EL (cell line): ENCODE measurements around the gene MBD4.
"Not testable (repeated sequence)": the region's sequence is repeated elsewhere in the genome, so short reads cannot be mapped to it uniquely, and the experiment has no call there.

Experiments
- DNase-seq: peaks from one replicate; pipeline ENCODE4 v3.0.0-alpha.2; 2016

The MBD4 gene

GRCh38 chr3:129428376-129429079 lies 11.2 kb downstream of the MBD4 start, which contains the start of gene EFCAB12:
EFCAB12 (minus strand) TSS chr3:129428636; CDS start chr3:129428488, 148 bp downstream.
- DNase-seq, result peak; percentile 90

GRCh38 chr3:129428007-129428375 lies 11.8 kb downstream of the MBD4 start:
- no peak for DNase-seq

GRCh38 chr3:129425619-129426018 lies 14.1 kb downstream of the MBD4 start:
- DNase-seq, result no peak

GRCh38 chr3:129425213-129425612 lies 14.5 kb downstream of the MBD4 start:
- no peak for DNase-seq

GRCh38 chr3:129424185-129424841 lies 15.4 kb downstream of the MBD4 start:
- no peak for DNase-seq

GRCh38 chr3:129422897-129423296 lies 16.9 kb downstream of the MBD4 start:
- DNase-seq, result no peak

GRCh38 chr3:129421988-129422745 lies 17.6 kb downstream of the MBD4 start:
- DNase-seq, result no peak

GRCh38 chr3:129421236-129421883 lies 18.4 kb downstream of the MBD4 start:
- DNase-seq, result no peak

GRCh38 chr3:129419476-129419875 lies 20.3 kb downstream of the MBD4 start:
- no peak for DNase-seq

- DNase-seq, result no peak
Observed at GRCh38 chr3:129418041-129418973, 21.4 kb downstream of the MBD4 start.

- DNase-seq, result no peak
Observed at GRCh38 chr3:129417326-129417725, 22.4 kb downstream of the MBD4 start.

- no peak for DNase-seq
Observed at GRCh38 chr3:129416415-129416814, 23.3 kb downstream of the MBD4 start.

GRCh38 chr3:129415830-129416229 lies 23.9 kb downstream of the MBD4 start:
- DNase-seq, result no peak

- DNase-seq, result no peak
Observed at GRCh38 chr3:129415378-129415777, 24.4 kb downstream of the MBD4 start.

- peak; percentile 85 for DNase-seq
Observed at GRCh38 chr3:129413687-129414506, 25.9 kb downstream of the MBD4 start.

GRCh38 chr3:129413238-129413637 lies 26.5 kb downstream of the MBD4 start:
- not testable (repeated sequence) for DNase-seq

GRCh38 chr3:129412542-129413198 lies 27.1 kb downstream of the MBD4 start:
- peak; percentile 15 for DNase-seq

GRCh38 chr3:129410971-129411370 lies 28.8 kb downstream of the MBD4 start:
- no peak for DNase-seq

GRCh38 chr3:129409541-129409940 lies 30.2 kb downstream of the MBD4 start:
- no peak for DNase-seq

- DNase-seq, result no peak
Observed at GRCh38 chr3:129404610-129405009, 35.1 kb downstream of the MBD4 start.

- DNase-seq, result no peak
Observed at GRCh38 chr3:129404130-129404529, 35.6 kb downstream of the MBD4 start.
